ENCODE results near the gene KIFC3.
"Not testable (repeated sequence)": the region's sequence is repeated elsewhere in the genome, so short reads cannot be mapped to it uniquely, and the experiment has no call there.

The KIFC3 gene

DNA sequence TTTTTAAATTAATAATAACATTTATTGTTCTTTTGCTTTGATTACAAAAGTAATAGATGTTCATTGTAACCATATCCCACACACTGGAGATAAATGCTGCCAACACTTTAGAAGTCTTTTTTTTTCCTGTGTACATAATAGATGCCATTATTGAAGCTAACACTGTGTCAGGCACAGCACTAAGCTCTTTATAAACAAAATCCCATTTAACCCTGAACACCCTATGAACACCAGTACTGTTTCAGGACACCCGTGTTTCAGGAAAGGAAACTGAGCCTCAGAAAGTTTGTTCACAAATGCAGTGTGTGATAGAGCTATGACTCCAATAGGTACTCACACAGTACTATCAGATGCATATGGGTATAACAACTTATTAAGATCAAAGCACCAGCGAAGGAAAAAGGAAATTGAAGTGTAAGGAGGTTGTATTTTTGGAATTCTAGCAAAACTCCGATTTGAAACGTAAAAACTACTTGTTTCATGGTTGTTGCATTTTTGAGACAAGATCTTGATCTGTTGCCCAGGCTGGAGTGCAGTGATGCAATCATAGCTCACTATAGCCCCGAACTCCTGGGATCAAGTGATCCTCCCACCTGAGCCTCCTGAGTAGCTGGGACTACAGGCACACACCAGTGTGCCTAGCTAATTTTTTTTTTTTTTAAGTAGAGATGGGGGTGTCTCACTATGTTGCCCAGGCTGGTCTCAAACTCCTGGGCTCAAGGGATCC, 2.0 kb upstream of the KIFC3 start:
- DNase-seq = no peak

GRCh38 chr16:57803134-57803990, 1.1 kb upstream of the KIFC3 start:
- no peak for DNase-seq

DNA sequence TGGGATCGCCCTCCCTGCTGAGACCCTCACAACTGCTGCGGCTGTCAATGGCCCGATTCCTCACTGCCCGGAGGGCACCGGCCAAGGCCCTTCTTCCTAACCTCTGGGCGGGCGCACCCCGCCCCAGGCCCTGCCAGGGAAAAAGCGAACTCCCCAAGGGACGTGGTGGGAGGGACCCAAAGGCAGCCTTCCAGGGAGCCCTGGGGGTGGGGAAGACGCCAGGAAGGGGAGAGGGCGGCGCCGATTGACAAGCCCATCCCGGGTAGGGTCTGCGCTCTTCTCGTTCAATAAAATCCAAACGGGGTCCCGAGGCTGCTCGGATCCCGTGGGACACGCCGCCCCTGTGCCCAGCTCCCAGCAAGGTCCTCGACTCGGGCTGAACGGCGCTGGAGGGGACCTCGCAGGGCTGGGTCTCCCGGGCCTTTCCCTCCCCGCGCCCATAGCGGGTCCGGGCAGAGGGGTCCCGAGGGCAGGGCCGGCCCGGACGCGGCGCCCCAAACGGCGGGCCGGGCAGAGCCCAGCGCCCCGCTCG, 416 bp downstream of the KIFC3 start:
- no peak for DNase-seq

DNA sequence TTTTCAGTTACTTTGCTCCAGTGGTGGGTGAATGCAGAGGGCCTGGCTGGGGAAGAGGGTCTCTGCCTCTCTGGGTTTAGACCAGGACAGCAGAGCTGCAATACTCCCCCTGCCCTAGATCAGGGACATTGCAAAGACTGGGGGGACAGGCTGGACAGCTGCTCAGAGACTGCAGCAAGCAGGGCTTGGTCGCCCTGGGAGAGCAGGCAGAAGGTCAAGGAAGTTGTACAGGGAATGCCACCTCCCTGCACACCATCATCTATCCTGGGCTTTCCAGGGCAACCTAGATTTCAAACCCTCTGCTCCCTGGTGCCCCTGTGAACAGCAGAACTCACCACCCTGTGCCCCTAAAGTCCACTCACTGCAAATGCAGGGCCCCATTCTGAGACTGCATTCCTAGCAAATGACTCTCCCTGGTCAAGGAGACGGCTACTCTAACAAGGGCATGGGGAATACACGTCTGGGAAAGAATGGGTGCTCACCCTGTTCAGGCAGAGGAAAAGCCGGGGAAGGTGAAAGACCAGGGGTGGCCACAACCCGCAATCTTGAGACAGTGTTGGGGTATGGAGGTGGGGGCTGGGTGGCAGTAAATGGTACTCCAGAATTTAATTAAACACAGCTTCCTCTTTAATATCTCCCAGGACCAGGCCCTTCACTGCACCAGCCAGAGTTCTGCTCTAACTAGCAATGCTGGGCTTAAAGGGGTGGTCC, 1.0 kb downstream of the KIFC3 start:
- DNase-seq = no peak

DNA sequence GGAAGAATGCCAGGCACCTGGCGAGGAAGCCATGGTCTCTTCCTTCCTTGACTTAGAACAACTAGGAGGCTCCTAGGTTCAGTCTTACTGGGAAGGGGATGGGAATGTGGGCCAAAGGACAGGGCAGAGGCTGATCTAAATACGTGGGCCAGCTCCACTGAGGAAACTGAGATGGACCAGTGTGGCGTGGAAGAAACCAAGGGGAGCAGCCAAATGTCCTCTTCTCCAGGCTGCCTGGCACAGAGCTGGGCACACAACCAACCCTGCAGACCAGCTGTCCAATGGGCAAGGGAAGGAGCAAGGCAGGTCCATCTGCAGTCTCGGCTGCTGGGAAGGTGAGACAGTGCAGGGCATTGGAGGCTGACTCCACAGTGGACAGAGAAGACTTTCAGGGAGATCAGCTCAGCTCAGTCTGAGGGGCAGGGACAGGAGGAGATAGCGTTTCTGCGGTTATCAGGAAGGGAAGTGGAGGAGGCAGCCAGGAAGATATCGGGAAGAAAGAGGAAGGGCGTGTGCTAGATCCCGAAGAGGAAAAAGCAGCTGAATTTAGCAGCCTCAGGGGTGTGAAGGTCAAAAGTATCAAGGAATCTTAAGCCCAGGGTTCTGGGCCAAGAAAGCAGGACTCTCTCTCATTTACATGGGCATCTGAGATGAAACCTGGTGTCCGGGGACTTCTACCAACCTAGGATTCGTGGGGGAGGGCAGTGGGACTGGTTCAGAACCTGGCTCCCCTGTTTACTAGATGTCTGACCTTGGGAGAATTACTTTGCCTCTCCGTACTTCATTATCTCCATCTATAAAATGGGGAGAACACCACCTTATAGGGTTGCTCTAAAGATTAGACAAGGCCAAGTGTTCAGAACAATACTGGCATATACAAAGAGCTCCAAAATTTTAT, 1.8 kb downstream of the KIFC3 start:
- no peak for DNase-seq

GRCh38 chr16:57799600-57800199, 2.6 kb downstream of the KIFC3 start:
- no peak for DNase-seq

DNA sequence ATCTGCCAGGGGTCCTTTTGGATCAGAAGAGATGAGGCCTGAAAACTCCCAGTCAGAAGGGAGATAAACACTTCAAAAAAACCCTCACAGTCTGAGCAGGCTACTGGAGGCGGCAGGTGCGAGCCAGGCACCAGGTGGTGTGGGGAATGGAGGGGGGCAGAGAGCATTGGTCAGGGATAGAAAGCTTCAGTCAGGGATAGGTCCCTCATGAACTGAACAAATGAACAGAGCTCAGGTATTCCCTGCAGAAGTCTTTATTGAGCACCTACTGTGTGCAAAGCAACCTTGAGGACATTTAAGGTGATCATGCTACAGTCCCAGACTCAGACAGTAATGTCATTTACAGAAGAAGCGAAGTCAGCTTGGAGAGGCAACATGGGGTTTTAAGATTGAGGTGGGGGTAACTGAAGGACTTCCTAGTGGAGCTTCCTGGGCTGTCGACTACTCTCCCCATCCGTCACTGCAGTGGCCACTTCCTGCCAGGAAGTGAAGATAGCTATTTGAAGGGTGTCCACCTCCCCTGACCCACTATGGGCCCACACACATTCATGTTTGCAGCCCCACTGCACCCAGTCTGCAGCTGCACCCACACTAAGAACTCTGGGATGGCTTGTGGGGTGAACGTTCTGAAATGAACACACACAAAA, 3.2 kb downstream of the KIFC3 start:
- no peak for DNase-seq

GRCh38 chr16:57798267-57798810, 4.0 kb downstream of the KIFC3 start:
- no peak for DNase-seq

DNA sequence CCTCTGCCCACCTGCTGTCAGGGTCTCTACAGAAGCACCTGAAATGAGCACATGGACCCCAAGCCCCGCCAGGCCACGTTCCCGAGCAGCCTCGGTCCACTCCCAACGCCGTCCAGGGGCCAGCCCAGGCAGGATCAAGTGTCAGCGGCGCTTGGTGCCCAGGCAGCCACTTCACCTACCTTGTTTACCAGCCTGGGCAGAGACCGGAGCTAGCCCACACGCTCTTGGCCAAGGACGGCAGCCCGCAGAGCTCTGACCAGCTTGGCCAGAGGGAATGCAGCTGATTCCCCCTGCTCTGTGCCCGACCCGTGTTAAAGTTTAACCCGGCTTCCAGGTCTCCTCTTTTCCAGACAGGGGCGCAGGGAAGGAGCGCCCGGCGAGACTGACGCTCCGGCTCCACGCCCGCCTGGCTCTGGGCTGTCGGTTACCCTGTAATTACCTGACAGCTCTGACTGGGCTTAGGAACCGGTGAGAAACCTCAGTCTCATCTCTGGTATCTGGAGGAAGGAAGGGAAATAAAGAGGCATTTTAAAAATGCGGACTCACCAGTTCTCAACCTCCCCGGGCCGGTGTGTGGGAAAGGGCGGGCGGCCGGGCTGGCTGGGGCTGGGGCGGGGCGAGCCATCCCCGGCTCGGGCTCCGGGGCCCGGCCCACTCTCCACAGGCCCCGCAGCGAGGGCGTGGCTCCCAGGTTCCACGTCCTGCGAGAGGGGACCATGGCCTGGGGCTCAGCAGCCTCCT, 4.6 kb downstream of the KIFC3 start:
- DNase-seq = no peak

- no peak for DNase-seq
Measured at GRCh38 chr16:57797216-57797525, 5.1 kb downstream of the KIFC3 start.

GRCh38 chr16:57796014-57796413, 6.3 kb downstream of the KIFC3 start:
- not testable (repeated sequence) for DNase-seq

DNA sequence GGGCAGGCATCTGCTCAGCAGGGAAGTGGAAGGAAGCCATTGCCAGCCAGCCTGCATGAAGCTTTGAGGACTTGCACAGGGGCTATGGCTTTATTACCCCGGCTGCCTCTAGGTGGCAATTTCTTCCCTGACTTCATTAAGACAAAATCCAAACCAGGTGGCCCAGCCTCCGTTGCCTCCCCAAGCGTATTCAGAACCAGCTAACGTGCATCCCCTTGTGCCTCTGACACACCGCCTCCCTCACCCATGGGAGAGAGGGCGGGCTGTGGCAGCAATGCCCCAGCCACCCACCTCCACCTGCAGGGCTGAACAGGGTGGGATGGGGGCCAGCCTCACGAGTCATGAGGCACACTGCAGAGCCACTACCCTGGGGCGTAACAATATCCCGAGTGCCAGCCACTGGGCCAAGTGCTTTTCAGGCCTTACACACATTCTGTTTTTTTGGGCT, 6.8 kb downstream of the KIFC3 start:
- no peak for DNase-seq

DNA sequence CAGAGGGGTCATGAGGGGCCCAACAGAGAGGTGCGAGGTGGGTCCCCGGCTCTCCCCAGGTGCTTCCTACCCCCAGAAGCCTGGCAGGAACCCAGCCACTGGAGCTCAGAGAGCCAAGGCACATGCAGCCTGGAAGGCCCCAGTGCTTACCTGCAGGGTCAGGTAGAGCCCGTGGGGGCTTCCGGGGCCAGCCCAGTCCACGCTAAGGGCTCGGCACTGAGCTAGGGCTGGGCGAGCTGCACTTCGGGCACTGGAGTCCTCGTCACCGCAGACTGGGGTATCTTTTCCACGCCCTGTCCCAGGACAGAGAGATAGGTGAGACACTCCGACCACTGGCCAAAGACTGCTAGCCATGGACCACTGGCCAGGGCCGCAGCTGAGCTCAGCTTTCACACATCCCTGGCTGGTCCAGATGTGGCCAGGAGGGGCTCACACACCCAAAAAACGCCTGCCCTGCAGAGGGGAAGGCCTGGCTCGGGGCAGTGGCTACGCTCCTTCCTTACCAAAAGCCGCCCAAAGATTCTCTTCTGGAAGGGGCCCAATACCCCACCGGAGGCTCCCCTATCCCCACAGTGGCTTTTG, 7.4 kb downstream of the KIFC3 start:
- no peak for DNase-seq

- no peak for DNase-seq
Measured at GRCh38 chr16:57791893-57792461, 10.3 kb downstream of the KIFC3 start.

GRCh38 chr16:57791195-57791892, 10.9 kb downstream of the KIFC3 start:
- no peak for DNase-seq

DNA sequence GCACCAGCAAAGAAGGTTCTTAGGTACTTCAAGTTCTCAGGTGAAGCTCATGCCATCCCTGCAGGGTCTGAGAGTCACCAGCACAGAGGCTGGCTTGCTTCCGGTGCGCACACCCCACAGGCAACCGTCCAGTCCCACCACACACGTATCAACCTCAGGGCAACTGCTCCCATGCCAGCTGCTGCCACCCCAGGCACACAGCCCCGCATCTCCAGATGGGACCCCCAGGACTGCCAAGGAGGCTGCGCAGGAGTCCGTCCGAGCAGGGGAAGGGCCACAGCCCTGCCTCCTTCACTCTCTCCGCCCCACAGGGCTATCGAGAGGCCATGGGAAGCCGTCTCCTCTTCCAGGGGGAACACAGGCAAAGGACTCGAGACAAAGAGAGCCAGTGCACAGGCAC, 13.3 kb downstream of the KIFC3 start:
- DNase-seq = no peak

DNA sequence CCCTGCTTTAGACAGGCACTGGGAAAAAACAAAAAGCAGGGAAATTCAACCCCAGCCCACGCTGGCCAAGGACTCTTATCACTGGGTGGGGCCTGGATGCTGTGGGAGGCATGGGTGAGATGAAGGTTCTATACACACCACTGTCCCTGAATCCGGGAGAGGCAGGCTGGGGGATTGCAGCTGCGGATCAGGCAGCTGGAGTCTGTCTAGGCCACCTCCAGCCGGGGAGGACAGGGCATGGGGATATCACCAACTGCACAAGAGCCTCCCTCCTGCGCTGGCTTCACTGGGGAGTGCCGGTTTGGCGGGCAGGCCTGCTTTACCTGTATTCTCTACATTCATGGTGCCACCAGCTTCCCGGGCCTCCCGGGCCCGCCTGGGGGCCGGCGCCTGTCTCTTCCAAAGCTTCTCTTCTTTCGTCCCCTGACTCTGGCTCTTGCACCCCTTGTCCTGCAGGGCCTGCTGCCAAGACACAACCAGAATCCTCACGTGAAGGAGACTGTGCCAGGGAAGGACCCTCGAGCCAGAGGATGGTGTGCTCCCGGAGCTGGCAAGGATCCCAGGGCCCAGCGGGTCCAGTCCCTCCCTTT, 13.9 kb downstream of the KIFC3 start:
- DNase-seq = no peak

GRCh38 chr16:57787519-57787905, 14.8 kb downstream of the KIFC3 start:
- no peak for DNase-seq
